Stomach smooth muscle (tissue), 2 donors: ENCODE measurements around the gene ZDHHC13.

ENCODE experiments used
- H3K27ac ChIP-seq: one replicate; pipeline ENCODE4 v1.7.0; 2013; ENCODE audit warnings: mild to moderate bottlenecking, low read length, inconsistent platforms
- H3K27me3 ChIP-seq, 2 donors: one replicate each; pipeline ENCODE4 v1.7.0; 2013; ENCODE audit warnings: low read length in 2 of 2; ENCODE audit not compliant: insufficient read depth in 2 of 2, control insufficient read depth in 1 of 2
- H3K36me3 ChIP-seq, 2 donors: one replicate each; pipeline ENCODE4 v1.7.0; 2013; ENCODE audit warnings: low read length in 2 of 2; ENCODE audit not compliant: control insufficient read depth in 2 of 2, insufficient read depth in 2 of 2
- H3K4me1 ChIP-seq: one replicate; pipeline ENCODE4 v1.7.0; 2013; ENCODE audit warnings: low read length; ENCODE audit not compliant: control insufficient read depth, insufficient read depth
- H3K4me3 ChIP-seq, 2 donors: one replicate each; pipeline ENCODE4 v1.7.0; 2013; ENCODE audit warnings: low read length in 2 of 2
- H3K9ac ChIP-seq, 2 donors: one replicate each; pipeline ENCODE4 v1.7.0; 2013; ENCODE audit warnings: low read length in 2 of 2, mild to moderate bottlenecking in 1 of 2
- H3K9me3 ChIP-seq, 2 donors: one replicate each; pipeline ENCODE4 v1.7.0; 2013; ENCODE audit warnings: low read length in 2 of 2; ENCODE audit not compliant: control insufficient read depth in 2 of 2
- donor health status: healthy.
- donor health status: Pancreatic carcinoma.

The ZDHHC13 gene

GRCh38 chr11:19204836-19205235 is 87.9 kb downstream of the ZDHHC13 start:
- no peak overlapping the region for H3K27ac ChIP-seq
- no peaks in the 10 kb centered on the region for H3K36me3 ChIP-seq
- peaks cover 0 to 2% of the 10 kb centered on the region in 2 donors for H3K27me3 ChIP-seq
- no peaks in the 10 kb centered on the region for H3K4me1 ChIP-seq
- H3K9ac ChIP-seq: no peak overlapping the region
- no peak overlapping the region for H3K4me3 ChIP-seq
- peaks cover 2 to 3% of the 10 kb centered on the region in 2 donors for H3K9me3 ChIP-seq

DNA sequence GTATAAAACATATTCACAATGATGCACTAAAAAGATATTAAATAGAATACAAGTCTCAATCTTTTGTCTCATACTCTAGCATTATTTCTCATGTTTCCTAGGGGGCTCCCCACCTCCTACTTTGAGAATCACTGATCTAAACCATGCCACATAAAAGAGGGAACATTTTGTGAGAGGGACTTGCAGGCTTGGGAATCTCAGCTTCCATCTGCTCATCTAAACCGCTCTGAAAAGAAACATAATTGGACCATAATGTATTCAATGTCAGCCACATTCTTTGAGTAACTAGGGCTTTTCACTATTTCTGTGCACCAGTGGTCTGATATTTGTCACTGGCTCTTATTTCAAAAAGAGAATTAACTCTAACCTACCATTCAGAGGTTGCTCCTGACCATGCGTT is 91.2 kb downstream of the ZDHHC13 start:
- H3K27me3 ChIP-seq: peaks cover 0 to 2% of the 10 kb centered on the region in 2 donors
- H3K4me3 ChIP-seq: no peak overlapping the region
- no peaks in the 10 kb centered on the region for H3K4me1 ChIP-seq
- H3K36me3 ChIP-seq: no peaks in the 10 kb centered on the region
- H3K27ac ChIP-seq: no peak overlapping the region
- no peaks in the 10 kb centered on the region for H3K9me3 ChIP-seq
- no peak overlapping the region for H3K9ac ChIP-seq

- Histone ChIP-seq H3K4me3 (no peak overlapping the region), H3K4me1 (no peaks in the 10 kb centered on the region), H3K9ac (no peak overlapping the region), H3K36me3 (no peaks in the 10 kb centered on the region), H3K27ac (no peak overlapping the region), H3K27me3 (peaks cover 0 to 2% of the 10 kb centered on the region in 2 donors), H3K9me3 (no peaks in the 10 kb centered on the region)
These were observed 92.1 kb downstream of the ZDHHC13 start for GRCh38 chr11:19208959-19209546.

DNA sequence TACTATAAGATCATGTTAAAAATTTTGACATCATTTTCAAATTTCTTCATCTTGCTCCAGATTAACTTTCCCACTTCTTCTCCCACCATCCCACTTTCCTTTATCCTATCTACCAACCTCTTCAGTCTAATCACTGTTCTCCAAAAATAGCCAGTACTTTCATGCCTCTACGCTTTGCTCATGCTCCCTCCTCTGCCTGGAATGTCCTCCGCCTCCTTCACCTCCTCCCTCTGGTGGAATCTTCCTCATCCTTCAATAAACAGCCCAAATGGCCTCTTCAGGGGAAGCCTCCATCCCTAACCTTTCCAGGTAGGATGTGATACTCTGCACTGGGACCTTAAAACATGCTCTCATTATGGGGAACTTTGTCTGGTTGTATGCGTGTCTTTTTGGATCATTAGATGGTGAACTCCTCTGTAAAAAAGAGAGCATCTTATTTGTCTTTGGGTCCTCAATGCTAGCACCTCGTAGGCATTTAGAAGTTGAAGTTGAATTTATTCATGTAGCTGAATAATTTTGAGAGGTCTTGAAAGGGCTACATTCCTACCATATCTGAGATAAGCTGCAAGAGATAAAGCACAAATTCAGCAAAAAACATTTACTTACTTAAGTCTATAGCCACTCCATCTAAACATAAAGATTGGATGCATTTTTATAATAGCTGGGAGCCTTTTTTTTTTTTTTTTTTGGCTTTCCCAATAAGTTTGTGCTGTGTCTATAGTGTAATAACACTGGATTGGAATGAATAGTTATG is 92.8 kb downstream of the ZDHHC13 start:
- no peaks in the 10 kb centered on the region for H3K4me1 ChIP-seq
- H3K9me3 ChIP-seq: no peaks in the 10 kb centered on the region
- no peak overlapping the region for H3K27ac ChIP-seq
- no peaks in the 10 kb centered on the region for H3K36me3 ChIP-seq
- no peak overlapping the region for H3K9ac ChIP-seq
- H3K27me3 ChIP-seq: peaks cover 0 to 2% of the 10 kb centered on the region in 2 donors
- H3K4me3 ChIP-seq: no peak overlapping the region

DNA sequence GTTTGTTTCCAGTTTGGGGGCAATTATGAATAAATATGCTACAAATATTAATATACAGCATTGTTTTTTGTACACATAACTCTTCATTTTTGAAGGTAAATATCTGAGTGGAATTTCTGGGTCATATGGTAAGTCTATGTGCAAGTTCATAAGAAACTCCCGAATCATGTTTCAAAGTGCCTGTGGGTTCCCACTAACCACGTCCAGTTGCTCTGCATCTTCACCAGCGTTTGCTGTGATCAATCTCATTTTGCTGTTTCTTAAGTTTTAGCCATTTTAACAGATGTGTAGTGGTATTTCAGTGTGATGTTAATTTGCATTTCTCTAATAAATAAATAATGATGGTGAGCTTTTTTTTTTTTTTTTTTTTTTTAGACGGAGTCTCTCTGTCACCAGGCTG is 99.1 kb downstream of the ZDHHC13 start:
- Histone ChIP-seq H3K4me3 (no peak overlapping the region), H3K27ac (no peak overlapping the region), H3K27me3 (peaks cover 0 to 3% of the 10 kb centered on the region in 2 donors), H3K9me3 (no peaks in the 10 kb centered on the region), H3K9ac (no peak overlapping the region), H3K4me1 (no peaks in the 10 kb centered on the region), H3K36me3 (no peaks in the 10 kb centered on the region)

GRCh38 chr11:19216709-19217374 is 99.9 kb downstream of the ZDHHC13 start:
- no peaks in the 10 kb centered on the region for H3K9me3 ChIP-seq
- H3K27ac ChIP-seq: no peak overlapping the region

GRCh38 chr11:19218216-19218615 is 101.2 kb downstream of the ZDHHC13 start:
- peaks cover 0 to 3% of the 10 kb centered on the region in 2 donors for H3K27me3 ChIP-seq
- H3K27ac ChIP-seq: no peak overlapping the region
- no peaks in the 10 kb centered on the region for H3K9me3 ChIP-seq
- H3K9ac ChIP-seq: no peak overlapping the region
- H3K4me1 ChIP-seq: no peaks in the 10 kb centered on the region
- no peaks in the 10 kb centered on the region for H3K36me3 ChIP-seq
- H3K4me3 ChIP-seq: no peak overlapping the region

More at GRCh38 chr11:19216709-19217374, 99.9 kb downstream of the ZDHHC13 start:
- H3K36me3 ChIP-seq: no peaks in the 10 kb centered on the region
- peaks cover 0 to 3% of the 10 kb centered on the region in 2 donors for H3K27me3 ChIP-seq
- no peak overlapping the region for H3K9ac ChIP-seq
- no peaks in the 10 kb centered on the region for H3K4me1 ChIP-seq
- no peak overlapping the region for H3K4me3 ChIP-seq

DNA sequence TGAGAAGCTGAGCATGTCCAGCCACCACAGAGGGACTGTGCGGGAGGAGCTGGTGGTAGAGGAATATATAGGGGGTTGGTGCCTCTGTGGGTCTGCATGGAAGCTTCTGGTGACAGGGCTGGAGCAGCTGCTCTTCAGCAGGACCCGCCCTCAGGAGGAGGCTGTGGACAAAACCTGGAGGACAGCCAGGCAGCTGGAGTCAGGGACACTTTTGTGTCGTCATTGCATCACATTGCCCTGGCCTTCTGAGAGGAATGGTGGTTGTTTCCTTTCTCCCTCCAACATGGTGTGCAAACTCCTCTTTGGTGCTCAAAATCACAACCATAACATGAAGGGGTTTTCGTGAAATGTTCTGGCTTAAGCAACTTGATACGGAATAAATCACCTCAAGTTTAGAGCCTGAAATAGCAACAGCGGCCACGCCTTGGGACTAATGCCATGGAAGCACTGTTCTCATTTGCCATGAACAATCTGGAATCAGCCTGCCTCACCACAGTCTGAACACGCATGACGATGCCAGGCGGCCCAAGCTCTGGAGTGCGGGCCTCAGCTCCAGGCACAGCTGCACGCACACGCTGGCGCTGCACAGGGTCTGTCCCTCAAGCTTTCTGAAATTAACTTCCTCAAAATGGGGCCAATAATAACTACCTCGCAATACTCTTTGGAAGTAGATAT is 102.0 kb downstream of the ZDHHC13 start:
- H3K4me1 ChIP-seq: no peaks in the 10 kb centered on the region
- peaks cover 0 to 3% of the 10 kb centered on the region in 2 donors for H3K27me3 ChIP-seq
- no peak overlapping the region for H3K27ac ChIP-seq
- no peaks in the 10 kb centered on the region for H3K36me3 ChIP-seq
- no peak overlapping the region for H3K4me3 ChIP-seq
- H3K9me3 ChIP-seq: no peaks in the 10 kb centered on the region
- no peak overlapping the region for H3K9ac ChIP-seq

DNA sequence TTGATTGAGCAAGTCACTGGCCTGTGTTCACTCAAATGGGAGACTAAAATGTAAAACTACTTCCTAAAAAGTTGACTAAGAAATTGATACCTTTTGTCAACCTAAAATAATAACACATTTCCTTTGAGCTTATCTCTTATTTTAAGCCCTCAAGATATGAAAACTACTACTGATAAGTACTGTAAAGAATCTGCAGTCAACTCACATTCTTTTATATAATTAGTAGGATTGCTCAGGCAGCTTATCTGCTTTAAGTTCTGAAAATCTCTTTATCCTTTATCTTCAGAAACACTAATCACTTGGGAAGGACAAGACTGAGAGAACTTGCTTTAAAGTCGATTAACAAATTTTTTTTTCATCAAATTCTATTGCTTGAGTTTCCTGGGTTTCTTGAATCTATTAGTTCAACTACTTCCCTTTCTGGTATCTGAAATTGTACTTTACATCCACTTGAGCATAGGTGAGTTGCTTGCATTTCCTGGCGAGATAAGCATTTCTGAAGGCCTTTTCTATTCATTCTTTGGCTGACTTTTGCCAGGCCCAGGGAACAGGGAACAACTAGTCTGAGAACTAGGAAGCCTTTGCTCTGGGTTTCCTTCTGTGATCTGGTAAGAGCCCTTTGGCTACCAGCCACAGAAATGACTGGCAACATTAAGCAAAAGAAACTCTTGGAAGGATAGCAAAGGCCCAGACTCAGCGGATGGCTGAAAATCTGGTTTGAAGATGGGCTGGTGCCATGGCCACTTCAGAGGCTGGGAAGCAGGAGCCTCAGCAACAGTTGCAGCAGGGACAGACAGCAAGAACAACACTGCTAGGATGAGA is 104.1 kb downstream of the ZDHHC13 start:
- H3K9me3 ChIP-seq: no peaks in the 10 kb centered on the region
- no peak overlapping the region for H3K27ac ChIP-seq
- H3K4me3 ChIP-seq: no peak overlapping the region
- H3K4me1 ChIP-seq: no peaks in the 10 kb centered on the region
- no peaks in the 10 kb centered on the region for H3K36me3 ChIP-seq
- no peak overlapping the region for H3K9ac ChIP-seq
- peaks cover 0 to 3% of the 10 kb centered on the region in 2 donors for H3K27me3 ChIP-seq

DNA sequence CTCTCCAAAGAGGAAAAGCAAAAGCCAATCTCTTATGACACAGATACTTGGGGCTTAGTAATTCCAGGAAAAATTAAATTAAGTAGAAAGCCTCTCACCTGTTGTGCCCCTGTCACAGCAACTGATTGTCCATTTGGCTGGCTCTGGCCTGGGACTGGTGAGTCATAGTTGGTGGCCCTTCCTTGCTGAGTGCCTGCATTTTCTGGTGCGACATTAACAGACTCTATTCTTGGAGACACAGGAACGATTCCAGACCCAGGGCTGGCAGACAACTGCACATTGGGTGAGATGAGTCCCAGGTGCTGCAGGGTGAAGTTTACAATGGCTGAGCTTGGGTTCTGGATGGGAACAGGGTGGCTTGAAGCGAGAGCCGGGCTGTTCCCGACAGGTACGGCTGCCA is 108.2 kb downstream of the ZDHHC13 start:
- Histone ChIP-seq H3K9ac (no peak overlapping the region), H3K36me3 (no peaks in the 10 kb centered on the region), H3K4me1 (no peaks in the 10 kb centered on the region), H3K27ac (no peak overlapping the region), H3K27me3 (no peaks in the 10 kb centered on the region), H3K4me3 (no peak overlapping the region), H3K9me3 (no peaks in the 10 kb centered on the region)
